ENCODE results near the gene DLL1.

DLL1 gene

GRCh38 chr6:170294813-170295509, 4.1 kb upstream of the DLL1 start:
- no peak for DNase-seq (ENCODE audit: low read depth)

- DNase-seq (ENCODE audit: low read depth) = no peak
These were observed 3.4 kb upstream of the DLL1 start for GRCh38 chr6:170294298-170294730.

GRCh38 chr6:170293341-170294231, 2.7 kb upstream of the DLL1 start:
- no peak for DNase-seq (ENCODE audit: low read depth)

GRCh38 chr6:170292407-170293158, 1.7 kb upstream of the DLL1 start:
- DNase-seq (ENCODE audit: low read depth) = no peak

- DNase-seq (ENCODE audit: low read depth) = no peak
These were observed 1.2 kb upstream of the DLL1 start for GRCh38 chr6:170292111-170292406.

GRCh38 chr6:170291271-170292110, 613 bp upstream of the DLL1 start:
- no peak for DNase-seq (ENCODE audit: low read depth)

GRCh38 chr6:170289951-170290295, 955 bp downstream of the DLL1 start:
- DNase-seq (ENCODE audit: low read depth) = no peak

DNA sequence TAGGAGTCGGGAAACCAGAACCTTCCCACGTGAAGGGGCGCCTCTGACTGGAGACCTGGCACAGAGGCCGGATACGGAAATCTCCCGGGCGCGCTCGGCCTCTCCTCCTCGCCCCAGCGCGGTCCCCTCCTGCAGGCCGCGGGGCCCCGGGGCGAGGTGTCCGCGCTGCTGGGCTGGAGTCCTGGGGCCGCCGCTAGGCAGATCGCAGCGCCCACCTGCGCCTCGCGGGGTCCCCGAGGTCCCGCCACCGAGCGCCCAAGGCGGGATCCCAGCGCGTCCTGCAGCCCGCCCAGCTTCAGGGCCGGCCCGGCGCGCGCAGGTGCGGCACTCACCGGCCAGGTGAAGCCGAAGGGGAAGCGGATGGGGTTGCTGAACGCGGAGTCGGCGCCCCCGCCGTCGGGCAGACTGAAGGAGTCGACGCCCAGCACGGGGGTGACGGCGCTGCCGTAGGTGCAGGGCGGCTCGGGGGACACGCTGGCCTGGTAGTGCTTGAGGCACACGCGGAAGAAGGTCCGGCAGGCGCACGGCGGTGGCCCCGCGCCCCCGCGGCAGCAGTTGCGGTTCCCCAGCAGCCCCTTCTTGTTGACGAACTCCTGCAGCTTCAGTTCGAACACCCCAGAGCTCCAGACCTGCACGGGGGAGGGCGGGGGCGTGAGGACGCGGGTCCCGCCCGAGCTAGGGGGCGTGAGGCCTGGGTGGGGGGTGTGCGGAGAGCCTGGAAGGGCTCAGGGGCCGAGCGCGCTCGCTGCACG, 1.5 kb downstream of the DLL1 start:
- no peak for DNase-seq (ENCODE audit: low read depth)

GRCh38 chr6:170288852-170289179, 2.1 kb downstream of the DLL1 start:
- no peak for DNase-seq (ENCODE audit: low read depth)

DNA sequence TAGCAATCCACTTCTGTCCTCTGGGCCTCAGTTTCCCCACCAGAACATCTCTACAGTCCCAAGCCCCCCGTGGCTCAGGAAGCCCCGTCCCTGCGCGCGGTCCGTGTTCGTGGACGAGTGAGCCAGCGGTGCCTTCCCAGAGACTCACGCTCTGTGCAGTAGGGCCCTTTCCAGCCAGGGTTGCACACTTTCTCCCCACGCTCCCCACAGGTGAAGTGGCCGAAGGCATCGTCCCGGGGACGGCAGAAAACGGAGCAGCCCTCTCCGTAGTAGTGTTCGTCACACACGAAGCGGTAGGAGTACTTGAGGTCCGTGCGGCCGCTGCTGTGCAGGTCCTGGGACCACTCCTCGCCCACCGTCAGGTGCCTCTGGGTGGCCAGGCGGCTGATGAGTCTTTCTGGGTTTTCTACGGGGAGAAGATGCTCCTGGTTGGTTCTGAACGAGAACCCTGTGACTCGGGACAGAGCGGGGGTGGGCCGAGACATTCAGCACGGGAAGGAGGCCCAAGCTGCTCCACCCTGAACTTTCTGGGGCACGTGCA, 2.7 kb downstream of the DLL1 start:
- DNase-seq (ENCODE audit: low read depth) = no peak

DNA sequence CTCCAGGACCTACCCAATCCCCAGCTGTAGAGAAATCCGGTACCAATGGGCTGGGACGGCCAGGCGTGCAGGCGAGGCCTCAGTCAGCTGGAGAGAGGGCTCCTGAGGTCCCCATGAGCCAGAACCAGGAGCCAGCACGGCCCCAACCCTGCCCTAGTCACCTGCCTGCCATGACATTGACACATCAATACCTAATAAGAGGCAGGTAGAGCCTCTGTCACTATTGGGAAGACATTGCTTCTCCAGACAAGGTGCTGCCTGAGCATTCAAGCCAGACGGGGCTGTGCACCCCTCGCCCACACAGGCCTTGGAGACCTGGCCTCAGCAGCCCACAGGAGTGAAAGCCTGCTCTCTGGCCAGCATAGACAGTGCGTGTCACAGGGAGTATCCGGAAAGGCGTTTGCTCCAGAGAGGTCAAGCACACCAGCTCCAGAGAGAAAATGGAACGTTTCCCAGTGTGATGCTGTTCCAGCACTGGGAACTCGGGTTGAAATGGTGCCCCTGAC, 3.5 kb downstream of the DLL1 start:
- DNase-seq (ENCODE audit: low read depth) = no peak

DNA sequence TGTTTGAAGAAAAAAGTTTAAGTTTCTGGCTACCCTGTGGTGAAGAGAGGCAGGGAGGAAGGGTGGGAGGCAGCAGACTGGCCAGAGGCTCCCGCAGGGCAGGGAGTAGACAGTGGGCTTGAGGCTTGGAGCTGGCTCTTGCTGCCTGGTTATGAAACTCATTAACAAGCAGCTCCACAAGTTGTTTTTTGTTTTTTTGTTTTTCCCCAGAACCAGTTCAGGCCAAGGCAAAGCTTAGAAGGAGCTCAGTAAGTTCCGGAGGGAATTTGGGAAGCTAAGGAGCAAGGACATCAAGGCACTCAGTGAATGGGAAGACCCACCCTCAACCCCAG, 4.0 kb downstream of the DLL1 start:
- DNase-seq (ENCODE audit: low read depth) = no peak

GRCh38 chr6:170286246-170286933, 4.5 kb downstream of the DLL1 start:
- no peak for DNase-seq (ENCODE audit: low read depth)

- DNase-seq (ENCODE audit: low read depth) = no peak
These were observed 5.4 kb downstream of the DLL1 start for GRCh38 chr6:170285482-170285881.

- no peak for DNase-seq (ENCODE audit: low read depth)
These were observed 5.9 kb downstream of the DLL1 start for GRCh38 chr6:170284866-170285469.

DNA sequence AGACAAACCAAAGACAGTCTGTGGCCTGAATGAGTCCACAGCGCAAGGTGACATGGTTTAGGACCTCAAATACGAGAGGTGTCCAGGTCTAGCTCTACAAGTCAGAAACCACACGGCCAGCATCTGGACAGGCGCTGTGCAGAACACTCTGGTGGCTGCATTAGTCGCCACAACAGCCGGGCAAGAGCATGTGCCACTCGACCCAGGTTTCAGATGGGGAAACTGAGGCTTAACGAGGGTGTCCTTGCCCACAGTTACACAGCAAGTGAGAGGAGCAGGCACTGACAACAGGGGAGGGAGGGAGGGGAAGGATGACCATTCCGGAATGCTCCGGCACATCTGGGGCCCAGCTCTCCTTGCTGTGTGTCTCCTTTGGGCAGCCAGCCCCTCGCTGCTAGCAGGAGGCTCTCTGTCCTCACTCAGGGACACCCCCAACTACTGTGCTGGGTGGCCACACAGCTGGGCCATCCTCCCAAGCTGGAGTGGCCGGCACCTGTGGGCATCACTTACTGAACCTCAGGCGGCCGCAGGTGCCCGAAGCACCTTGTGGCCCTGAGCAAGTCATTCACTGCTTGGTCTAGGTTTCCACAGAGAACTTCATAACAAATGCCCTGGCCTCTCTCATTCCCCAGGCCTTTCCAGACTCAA, 6.6 kb downstream of the DLL1 start:
- no peak for DNase-seq (ENCODE audit: low read depth)

GRCh38 chr6:170283212-170284081, 7.4 kb downstream of the DLL1 start:
- no peak for DNase-seq (ENCODE audit: low read depth)

DNA sequence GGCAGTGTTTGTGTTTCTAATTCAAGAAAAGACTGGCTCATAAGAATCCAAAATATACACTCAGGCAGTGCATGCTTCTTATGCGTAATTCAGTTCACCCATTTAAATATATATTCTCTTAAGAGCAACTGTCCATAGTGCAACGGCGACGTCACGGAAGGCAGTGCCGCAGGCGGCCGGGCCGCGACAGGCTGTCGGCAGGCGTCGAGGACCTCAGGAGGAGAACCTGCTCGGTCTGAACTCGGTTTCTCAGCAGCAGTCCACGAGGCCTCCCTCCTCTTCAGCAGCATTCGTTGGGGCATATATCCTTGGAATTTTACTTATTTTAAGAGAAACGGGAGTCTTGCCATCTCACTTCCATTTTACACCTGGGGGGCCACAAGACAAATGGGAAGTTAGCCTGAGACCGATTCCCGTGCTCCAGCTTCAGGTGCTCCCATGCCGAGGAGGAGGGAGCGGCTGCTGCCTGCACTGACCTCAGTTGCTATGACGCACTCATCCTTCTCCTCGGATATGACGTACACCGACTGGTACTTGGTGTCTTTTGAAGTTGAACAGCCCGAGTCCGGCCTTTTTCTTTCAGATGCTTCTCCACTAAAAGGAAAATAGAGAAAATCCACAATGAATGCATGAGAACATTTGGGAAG, 8.2 kb downstream of the DLL1 start:
- DNase-seq (ENCODE audit: low read depth) = no peak
